ENCODE data around the gene ATRAID. TPM values are rescaled to one million over a fixed set of nuclear protein-coding genes. Genes with fewer than 3 reads are reported as not detected.

The ATRAID gene
- total and polyA plus RNA-seq, 8 donors: 67.4 to 532 (median 121) TPM

DNA sequence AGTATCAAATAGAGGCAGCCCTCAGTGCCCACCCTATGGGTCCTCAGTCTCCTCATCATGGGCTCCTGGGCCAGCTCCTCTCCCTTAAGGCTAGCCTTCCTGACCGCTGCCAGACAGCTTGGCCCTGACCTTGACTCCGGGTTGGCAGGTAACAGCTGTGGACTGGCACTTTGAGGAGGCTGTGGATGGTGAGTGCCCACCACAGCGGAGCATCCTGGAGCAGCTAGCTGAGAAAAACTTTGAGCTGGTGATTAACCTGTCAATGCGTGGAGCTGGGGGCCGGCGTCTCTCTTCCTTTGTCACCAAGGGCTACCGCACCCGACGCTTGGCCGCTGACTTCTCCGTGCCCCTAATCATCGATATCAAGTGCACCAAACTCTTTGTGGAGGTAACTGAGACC lies 24.3 kb downstream of the ATRAID start:
- Histone ChIP-seq H3K9me3 (no peaks in the 10 kb centered on the region), H3K27ac (no peak overlapping the region), H3K4me1 (no peaks in the 10 kb centered on the region), H3K36me3 (peaks cover 92 to 100% (median 100%) of the 10 kb centered on the region in 4 donors), H3K4me3 (no peak overlapping the region), H3K27me3 (no peaks in the 10 kb centered on the region)
- WGBS, 5 donors: 94 to 98% (median 97%) methylated on average over 12 of the region's 12 CpGs
- no peak for TF ChIP-seq POLR2A (IDR thresholded peaks at IDR 0.05)
- no peak for TF ChIP-seq EP300 (IDR thresholded peaks at IDR 0.05)
- no peak for TF ChIP-seq POLR2AphosphoS5 (IDR thresholded peaks at IDR 0.05)
- TF ChIP-seq CTCF (IDR thresholded peaks at IDR 0.05): no peak
- DNase-seq: no peak
- intact Hi-C loops (cut with DNase I; ENCODE audit: low total_unique reads): no loop called here

DNA sequence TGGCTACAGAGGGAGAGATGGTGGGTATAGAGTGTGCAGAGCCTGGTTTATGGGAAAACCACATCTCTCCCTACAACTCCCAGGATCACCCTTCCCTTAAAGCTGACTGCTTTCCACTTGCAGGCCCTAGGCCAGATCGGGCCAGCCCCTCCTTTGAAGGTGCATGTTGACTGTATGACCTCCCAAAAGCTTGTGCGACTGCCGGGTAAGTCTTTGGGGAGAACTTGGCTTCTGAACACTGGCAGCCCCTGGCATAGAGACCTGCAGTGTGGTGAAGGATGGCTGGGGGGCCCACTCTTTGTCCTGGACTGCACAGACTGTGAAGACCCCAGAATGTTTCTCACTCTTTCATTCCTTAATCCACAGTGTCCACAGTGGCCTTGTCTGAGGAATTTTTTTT lies 24.8 kb downstream of the ATRAID start:
- 91 to 98% (median 92%) methylated on average over 3 of the region's 3 CpGs for WGBS, 5 donors
- no peak for DNase-seq
- H3K9me3 ChIP-seq: no peaks in the 10 kb centered on the region
- H3K36me3 ChIP-seq: peaks cover 96 to 100% (median 100%) of the 10 kb centered on the region in 4 donors
- no peaks in the 10 kb centered on the region for H3K4me1 ChIP-seq
- intact Hi-C loops (cut with DNase I; ENCODE audit: low total_unique reads): no loop called here
- TF ChIP-seq CTCF (IDR thresholded peaks at IDR 0.05): no peak
- TF ChIP-seq EP300 (IDR thresholded peaks at IDR 0.05): no peak
- TF ChIP-seq POLR2A (IDR thresholded peaks at IDR 0.05): no peak
- TF ChIP-seq POLR2AphosphoS5 (IDR thresholded peaks at IDR 0.05): no peak
- H3K27me3 ChIP-seq: no peaks in the 10 kb centered on the region
- no peak overlapping the region for H3K27ac ChIP-seq
- H3K4me3 ChIP-seq: no peak overlapping the region

- Histone ChIP-seq H3K4me1 (no peaks in the 10 kb centered on the region), H3K9me3 (no peaks in the 10 kb centered on the region), H3K27ac (no peak overlapping the region), H3K36me3 (peaks cover 97 to 100% (median 100%) of the 10 kb centered on the region in 4 donors), H3K4me3 (no peak overlapping the region), H3K27me3 (no peaks in the 10 kb centered on the region)
- TF ChIP-seq CTCF (IDR thresholded peaks at IDR 0.05) (no peak), POLR2AphosphoS5 (IDR thresholded peaks at IDR 0.05) (no peak), EP300 (IDR thresholded peaks at IDR 0.05) (no peak), POLR2A (IDR thresholded peaks at IDR 0.05) (no peak)
- no peak for DNase-seq
- intact Hi-C loops (cut with DNase I; ENCODE audit: low total_unique reads): no loop called here
- WGBS, 5 donors: 93 to 97% (median 96%) methylated on average over 8 to 15 of the region's 15 CpGs
Measured at GRCh38 chr2:27237341-27237945, 25.6 kb downstream of the ATRAID start.

- TF ChIP-seq POLR2A (IDR thresholded peaks at IDR 0.05): no peak
- TF ChIP-seq CTCF (IDR thresholded peaks at IDR 0.05): no peak
- no peak for TF ChIP-seq EP300 (IDR thresholded peaks at IDR 0.05)
- no peak for TF ChIP-seq POLR2AphosphoS5 (IDR thresholded peaks at IDR 0.05)
- Histone ChIP-seq H3K27me3 (no peaks in the 10 kb centered on the region), H3K4me3 (no peak overlapping the region), H3K27ac (no peak overlapping the region), H3K9me3 (no peaks in the 10 kb centered on the region), H3K36me3 (peaks cover 95 to 100% (median 100%) of the 10 kb centered on the region in 4 donors), H3K4me1 (no peaks in the 10 kb centered on the region)
- DNase-seq: no peak
- intact Hi-C loops (cut with DNase I; ENCODE audit: low total_unique reads): no loop called here
- 92 to 98% (median 96%) methylated on average over 8 of the region's 8 CpGs for WGBS, 5 donors
Measured at GRCh38 chr2:27238976-27239375, 27.1 kb downstream of the ATRAID start.

Measured in stomach (tissue), 9 donors.